Gastrocnemius medialis (tissue), 4 donors: ENCODE results near the gene MIB1.

Experiments used
- POLR2A ChIP-seq, 2 donors: fragments of 450-650 bp; IDR thresholded peaks; one replicate each; pipeline ENCODE4 v1.6.1; 2017; ENCODE audit warnings: antibody characterized with exemption in 2 of 2, mild to moderate bottlenecking in 2 of 2, moderate library complexity in 2 of 2
- TF ChIP-seq, protein P1 (sequence below), 5 experiments: fragments of 450-650 bp in 3 of 5; fragments of 200-600 bp in 2 of 5; sonication (generic) in 2 of 5; IDR thresholded peaks in 4 of 5; conservative IDR thresholded peaks in 1 of 5; 1 replicate in 4 of 5; 2 replicates in 1 of 5; pipeline ENCODE4 v1.5.1; 2016 to 2019; ENCODE audit warnings: antibody characterized with exemption in 5 of 5, mild to moderate bottlenecking in 3 of 5, moderate library complexity in 3 of 5

DNA sequence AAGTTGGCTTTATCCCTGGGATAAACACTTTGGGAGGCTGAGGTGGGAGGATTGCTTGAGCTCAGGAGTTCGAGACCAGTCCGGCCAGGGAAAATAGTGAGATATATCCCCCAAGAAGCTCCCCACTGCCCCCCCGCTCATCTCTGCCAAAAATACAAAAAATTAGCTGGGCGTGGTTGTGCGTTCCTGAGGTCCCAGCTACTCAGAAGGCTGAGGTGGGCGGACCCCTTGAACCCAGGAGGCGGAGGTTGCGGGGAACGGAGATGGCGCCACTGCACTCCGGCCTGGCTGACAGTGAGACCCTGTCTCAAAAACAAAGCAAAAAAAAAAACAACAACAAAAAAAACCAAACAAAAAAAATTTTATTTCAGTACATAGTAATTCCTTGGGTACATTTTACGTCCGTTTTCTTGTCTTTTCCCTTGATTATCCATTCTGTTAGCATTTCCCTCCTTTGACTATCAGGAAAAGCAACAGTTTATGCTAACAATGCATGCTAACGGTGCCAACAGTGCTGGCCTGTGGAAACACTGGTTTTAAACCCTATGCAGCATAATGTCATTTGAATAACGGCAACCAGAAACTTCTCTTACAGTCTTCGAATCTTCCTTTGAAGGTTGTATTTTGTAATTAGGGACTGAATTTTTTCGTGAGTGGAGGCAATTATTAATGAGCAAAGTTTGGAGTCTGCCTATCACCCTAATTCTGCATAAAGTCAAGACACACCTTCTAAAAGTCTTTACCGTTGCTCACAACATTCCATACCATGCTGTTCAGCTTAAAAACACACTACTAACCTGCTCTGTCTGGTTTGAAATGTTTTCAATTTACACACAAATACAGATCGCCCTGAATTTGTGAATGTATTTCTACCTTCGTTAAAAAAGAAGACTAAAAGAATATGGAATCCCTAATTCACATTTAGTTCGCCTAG lies 721 bp upstream of the MIB1 start:
- TF ChIP-seq POLR2A (IDR thresholded peaks at IDR 0.05) = no peak
- TF ChIP-seq, protein P1, sequence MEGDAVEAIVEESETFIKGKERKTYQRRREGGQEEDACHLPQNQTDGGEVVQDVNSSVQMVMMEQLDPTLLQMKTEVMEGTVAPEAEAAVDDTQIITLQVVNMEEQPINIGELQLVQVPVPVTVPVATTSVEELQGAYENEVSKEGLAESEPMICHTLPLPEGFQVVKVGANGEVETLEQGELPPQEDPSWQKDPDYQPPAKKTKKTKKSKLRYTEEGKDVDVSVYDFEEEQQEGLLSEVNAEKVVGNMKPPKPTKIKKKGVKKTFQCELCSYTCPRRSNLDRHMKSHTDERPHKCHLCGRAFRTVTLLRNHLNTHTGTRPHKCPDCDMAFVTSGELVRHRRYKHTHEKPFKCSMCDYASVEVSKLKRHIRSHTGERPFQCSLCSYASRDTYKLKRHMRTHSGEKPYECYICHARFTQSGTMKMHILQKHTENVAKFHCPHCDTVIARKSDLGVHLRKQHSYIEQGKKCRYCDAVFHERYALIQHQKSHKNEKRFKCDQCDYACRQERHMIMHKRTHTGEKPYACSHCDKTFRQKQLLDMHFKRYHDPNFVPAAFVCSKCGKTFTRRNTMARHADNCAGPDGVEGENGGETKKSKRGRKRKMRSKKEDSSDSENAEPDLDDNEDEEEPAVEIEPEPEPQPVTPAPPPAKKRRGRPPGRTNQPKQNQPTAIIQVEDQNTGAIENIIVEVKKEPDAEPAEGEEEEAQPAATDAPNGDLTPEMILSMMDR (IDR thresholded peaks at IDR 0.05 in 4 of 5, conservative IDR thresholded peaks at IDR 0.05 in 1 of 5) = no peak
